KG1 (cell line): Measurements from ENCODE around the gene BTF3L4.
"Not testable (repeated sequence)": the region's sequence is repeated elsewhere in the genome, so short reads cannot be mapped to it uniquely, and the experiment has no call there.

Experiments
- DNase-seq: peaks from one replicate; lab custom pipeline; 2025; lab: John Stamatoyannopoulos, UW

Gene BTF3L4

GRCh38 chr1:52055066-52055865, 829 bp upstream of the BTF3L4 start, which contains the start of gene TXNDC12:
TSS of gene TXNDC12 (minus strand) at chr1:52055191. CDS start at chr1:52055096, 95 bp downstream.
- peak; percentile 49 for DNase-seq

DNA sequence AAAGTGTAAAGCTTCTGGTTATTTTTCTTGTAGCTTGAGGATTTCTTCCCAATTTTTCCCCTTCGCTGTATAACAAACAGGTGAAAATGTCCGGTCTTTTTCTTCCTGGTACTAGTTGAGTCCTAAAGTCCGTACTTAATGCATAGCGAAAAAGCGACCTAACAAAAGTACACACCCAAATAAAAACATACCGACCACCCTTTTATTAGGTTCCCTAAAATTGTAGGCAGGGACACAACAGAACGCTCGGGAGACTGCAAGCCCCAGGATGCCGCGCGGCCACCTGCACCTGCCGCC, 281 bp upstream of the BTF3L4 start:
- DNase-seq, result no peak

DNA sequence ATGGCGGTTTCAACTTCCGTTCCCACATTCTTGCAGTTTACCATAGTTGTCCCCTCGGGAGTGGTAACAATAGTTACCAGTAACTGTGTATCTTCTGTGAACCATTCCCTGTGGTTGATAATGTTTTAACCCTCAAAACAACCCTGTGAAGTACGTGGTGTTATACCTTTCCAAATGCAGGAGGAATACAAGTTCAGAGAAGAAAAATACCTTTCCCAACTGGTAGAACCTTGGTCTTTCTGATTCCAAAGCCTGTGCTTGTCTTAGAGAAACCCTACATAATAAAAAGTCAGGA, 789 bp downstream of the BTF3L4 start:
- DNase-seq, result peak; percentile 41

GRCh38 chr1:52057255-52057654, 1.2 kb downstream of the BTF3L4 start:
- DNase-seq, result no peak

- no peak for DNase-seq
Measured at GRCh38 chr1:52057876-52058415, 1.9 kb downstream of the BTF3L4 start.

- no peak for DNase-seq
Measured at GRCh38 chr1:52059321-52059720, 3.2 kb downstream of the BTF3L4 start.

DNA sequence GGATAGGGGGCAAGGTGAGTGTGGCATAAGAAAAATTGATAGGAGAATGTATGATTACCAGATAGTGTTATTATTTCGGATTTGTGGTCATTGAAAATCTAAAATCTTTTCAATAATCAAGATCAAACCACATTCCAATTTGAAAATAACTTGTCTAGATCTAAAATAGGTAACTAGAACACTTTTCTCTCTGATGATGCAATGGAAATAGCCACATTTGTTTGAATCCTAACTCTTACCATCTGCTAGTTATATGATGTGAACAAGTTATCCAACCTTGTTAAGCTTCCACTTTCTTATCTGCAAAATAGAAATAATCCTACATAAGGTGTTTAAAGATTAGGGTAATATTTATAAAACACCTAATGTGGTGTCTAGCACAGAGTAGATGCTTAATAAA, 3.8 kb downstream of the BTF3L4 start:
- no peak for DNase-seq

DNA sequence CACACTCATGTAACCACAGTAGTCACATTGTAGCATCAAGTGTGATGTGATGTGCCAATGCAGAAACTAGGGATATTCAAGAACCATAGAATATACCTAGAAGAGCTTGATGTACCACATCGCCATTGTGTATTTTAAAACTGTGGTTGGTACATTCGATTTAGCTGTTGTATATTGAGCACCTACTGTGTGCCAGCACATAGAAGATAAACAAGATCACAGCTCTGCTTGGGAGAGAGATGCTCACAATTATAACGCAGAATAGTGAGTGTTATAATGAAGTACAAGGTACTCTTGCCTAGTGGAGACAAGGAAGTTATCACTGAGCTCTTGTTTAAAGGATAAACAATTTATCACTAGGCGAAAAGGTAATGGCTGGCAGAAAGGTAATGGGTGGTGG, 4.7 kb downstream of the BTF3L4 start:
- DNase-seq, result no peak

- DNase-seq, result no peak
Measured at GRCh38 chr1:52063192-52063591, 7.1 kb downstream of the BTF3L4 start.

DNA sequence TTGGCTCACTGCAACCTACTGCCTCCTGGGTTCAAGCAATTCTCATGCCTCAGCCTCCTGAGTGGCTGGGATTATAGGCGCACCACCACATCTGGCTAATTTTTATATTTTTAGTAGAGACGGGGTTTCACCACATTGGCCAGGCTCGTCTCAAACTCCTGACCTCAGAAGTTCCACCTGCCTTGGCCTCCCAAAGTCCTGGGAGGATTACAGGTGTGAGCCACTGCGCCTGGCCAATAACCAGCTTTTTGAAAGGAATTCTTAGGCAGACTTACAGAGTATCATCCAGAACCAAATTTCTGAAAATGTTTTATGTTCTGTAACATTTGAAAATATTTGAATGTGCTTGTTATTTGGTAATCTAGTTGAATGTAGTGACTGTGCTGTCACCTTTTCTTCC, 14.6 kb downstream of the BTF3L4 start:
- DNase-seq, result no peak

- no peak for DNase-seq
Measured at GRCh38 chr1:52072291-52072690, 16.2 kb downstream of the BTF3L4 start.

DNA sequence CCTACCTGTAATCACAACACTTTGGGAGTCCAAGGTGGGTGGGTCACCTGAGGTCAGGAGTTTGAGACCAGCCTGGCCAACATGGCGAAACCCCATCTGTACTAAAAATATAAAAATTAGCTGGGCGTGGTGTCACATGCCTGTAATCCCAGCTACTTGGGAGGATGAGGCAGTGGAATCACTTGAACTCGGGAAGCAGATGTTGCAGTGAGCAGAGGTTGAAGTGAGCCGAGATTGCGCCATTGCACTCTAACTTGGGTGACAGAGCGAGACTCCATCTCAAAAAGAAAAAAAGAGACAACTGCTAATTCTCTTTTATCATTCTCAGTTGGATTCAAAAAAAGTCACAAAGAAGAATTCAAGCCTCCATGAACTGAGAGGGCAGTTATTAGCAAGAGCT, 21.2 kb downstream of the BTF3L4 start:
- DNase-seq, result not testable (repeated sequence)

DNA sequence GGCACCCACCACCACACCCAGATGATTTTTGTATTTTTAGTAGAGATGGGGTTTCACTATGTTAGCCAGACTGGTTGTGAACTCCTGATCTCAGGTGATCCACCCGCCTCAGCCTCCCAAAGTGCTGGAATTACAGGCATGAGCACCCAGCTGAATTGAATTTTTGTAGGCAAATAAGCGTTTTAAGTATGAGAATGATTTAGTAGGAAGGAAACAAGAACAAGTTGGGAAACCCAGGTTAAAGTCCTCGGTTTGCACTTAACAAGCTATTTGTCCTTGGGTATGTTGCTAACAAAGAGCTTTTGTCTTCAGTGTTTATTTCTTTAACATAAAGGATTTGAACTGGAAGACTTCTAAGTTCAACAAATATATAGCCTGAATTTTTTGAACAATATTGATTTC, 23.9 kb downstream of the BTF3L4 start:
- no peak for DNase-seq

- DNase-seq, result not testable (repeated sequence)
Measured at GRCh38 chr1:52087892-52088291, 31.8 kb downstream of the BTF3L4 start.

DNA sequence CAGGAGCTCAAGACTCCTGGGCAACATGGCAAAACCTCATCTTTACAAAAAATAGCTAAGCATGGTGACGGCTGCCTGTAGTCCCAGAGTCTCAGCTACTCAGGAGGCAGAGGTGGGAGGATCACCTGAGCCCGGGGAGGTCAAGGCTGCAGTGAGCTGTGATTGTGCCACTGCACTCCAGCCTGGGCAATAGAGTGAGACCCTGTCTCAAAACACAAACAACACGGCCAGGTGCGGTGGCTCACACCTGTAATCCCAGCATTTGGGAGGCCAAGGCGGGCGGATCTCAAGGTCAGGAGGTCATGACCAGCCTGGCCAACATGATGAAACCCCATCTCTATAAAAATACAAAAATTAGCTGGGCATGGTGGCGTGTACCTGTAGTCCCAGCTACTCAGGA, 38.2 kb downstream of the BTF3L4 start:
- not testable (repeated sequence) for DNase-seq

DNA sequence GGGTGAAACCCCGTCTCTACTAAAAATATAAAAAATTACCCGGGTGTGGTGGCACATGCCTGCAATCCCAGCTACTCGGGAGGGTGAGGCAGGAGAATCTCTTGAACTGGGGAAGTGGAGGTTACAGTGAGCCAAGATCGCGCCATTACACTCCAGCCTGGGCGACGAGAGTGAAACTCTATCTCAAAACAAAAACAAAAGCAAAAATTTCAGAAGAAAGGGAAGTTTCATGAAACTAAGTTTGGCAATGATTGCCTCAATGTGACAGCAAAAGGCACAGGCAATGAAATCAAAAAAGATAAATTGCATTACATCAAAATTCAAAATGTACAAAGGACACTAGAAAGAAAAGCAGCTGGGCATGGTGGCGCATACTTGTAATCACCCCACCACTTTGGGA, 40.1 kb downstream of the BTF3L4 start:
- no peak for DNase-seq

GRCh38 chr1:52098139-52098871, 42.2 kb downstream of the BTF3L4 start:
- no peak for DNase-seq

- DNase-seq, result no peak
Measured at GRCh38 chr1:52102336-52103013, 46.4 kb downstream of the BTF3L4 start.

- DNase-seq, result no peak
Measured at GRCh38 chr1:52111492-52111891, 55.4 kb downstream of the BTF3L4 start.

- no peak for DNase-seq
Measured at GRCh38 chr1:52112489-52112888, 56.4 kb downstream of the BTF3L4 start.

DNA sequence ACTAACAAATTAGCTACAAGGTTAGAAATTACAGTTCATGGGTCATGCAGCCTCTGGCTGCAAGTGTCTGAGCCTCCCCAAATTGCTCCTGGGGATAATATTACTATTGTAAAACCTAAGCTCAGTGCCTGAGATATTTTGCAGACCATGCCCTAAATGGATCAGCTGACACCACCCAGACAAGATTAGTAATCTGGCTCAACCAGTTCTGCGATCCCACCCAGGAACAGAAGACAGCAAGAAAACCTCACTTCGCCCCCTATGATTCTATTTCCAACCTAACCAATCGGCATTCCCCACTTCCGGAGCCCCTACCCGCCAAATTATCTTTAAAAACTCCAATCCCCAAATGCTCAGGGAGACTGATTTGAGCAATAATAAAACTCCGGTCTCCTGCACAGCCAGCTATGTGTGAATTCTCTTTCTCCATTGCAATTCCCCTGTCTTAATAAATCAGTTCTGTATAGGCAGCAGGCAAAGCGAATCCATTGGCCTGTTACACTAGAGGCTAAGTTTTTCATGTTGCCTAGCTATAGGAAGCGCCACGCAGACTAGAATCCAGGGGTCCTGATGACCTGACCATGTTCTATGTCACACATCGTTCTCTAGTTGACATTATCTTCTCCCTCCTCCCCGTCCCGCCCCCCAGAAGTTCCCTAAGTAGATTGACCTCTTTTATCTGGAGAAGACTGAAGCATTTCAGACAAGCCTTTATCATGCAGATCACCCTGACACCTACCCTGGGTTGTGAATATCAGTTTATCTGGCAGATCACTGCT, 63.4 kb downstream of the BTF3L4 start:
- DNase-seq, result no peak

DNA sequence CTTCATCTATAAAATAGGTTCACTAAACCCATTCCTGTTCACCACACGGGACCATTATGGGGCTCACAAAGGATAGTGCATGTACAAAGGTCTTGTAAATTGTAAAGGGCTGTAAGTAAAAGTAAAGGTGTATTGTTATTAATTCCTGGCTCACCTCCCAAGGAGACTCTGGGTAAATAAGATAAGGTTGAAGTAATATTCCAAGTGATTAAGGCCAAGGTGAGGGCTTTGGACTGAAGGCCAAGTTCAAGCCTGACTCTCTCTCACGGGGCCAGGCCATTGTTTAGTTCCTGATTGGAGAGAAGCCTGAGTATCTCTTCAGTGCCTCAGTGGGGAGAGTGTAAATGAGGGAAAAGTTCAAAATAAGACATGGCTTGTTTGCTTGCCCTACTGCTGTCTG, 66.3 kb downstream of the BTF3L4 start:
- no peak for DNase-seq
